HG03095 (cell line): ENCODE measurements around the gene HAAO.

Experiments
- ATAC-seq: cut with Tn5 transposase; IDR thresholded peaks from one replicate; pipeline ENCODE4 v1.9.1; 2021; ENCODE audit warnings: moderate library complexity; ENCODE audit not compliant: unreplicated experiment

Gene HAAO

DNA sequence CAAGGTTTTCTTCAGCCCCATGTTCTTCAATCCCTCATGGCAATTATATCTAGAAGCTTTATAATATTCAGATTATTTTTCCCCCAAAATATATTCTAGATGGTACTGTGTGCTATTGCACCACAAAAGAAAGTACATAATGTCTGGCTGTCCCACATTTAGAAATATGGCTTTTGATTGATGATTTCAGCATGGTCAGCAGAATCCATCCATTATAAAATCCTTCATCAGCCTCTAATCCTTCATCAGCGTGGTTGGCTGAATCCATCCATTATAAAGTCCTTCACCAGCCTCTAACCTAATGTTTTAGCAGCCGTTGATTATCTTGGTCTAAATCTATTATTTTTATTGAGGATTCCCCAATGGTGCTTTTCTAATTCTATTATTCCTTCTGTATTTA lies 23.3 kb upstream of the HAAO start:
- no peak for ATAC-seq

DNA sequence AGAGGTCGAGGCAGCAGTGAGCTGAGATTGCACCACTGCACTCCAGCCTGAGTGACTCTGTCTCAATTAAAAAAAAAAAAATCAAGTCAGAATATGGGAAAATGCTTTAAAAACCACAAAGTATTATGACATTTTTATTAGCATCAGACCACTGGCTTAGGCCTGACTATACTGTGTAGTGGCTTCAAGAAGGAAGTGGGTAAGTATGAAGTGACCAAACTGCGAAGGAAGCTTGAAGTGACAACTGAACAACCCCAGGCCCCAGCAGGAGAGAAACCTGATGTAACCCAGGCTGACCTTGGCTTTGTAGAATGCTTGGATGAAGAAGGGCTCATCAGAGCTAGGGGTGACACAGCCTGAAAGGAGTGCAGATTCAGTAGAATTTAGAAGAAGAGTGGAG lies 21.4 kb upstream of the HAAO start:
- no peak for ATAC-seq

DNA sequence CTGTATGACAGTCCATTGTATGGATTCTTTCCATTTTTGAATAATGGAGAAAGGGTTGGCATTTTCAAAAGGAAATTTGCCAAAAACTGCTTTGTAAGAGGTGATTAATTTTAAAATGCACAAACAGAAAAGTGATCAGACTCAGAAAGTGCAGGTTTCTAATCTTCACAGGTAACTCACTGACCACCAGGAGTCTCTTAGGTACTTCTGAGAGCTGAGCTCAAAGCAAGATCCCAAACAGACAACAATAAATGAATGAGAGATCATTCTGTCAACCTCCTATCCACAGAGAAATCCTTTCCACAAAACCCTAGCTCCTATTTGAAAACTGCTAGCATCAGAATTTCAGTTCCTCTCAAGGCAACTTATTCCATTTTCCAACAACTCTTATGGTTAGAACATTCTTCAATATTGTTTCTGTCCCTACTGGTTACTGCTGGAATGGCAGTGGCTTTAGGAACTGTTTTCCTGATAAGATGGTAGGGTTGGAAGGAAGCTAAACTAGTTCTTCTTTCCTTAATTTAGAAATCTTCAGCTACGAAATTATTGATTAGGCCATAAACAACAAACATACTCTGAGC lies 20.6 kb upstream of the HAAO start:
- ATAC-seq = no peak

DNA sequence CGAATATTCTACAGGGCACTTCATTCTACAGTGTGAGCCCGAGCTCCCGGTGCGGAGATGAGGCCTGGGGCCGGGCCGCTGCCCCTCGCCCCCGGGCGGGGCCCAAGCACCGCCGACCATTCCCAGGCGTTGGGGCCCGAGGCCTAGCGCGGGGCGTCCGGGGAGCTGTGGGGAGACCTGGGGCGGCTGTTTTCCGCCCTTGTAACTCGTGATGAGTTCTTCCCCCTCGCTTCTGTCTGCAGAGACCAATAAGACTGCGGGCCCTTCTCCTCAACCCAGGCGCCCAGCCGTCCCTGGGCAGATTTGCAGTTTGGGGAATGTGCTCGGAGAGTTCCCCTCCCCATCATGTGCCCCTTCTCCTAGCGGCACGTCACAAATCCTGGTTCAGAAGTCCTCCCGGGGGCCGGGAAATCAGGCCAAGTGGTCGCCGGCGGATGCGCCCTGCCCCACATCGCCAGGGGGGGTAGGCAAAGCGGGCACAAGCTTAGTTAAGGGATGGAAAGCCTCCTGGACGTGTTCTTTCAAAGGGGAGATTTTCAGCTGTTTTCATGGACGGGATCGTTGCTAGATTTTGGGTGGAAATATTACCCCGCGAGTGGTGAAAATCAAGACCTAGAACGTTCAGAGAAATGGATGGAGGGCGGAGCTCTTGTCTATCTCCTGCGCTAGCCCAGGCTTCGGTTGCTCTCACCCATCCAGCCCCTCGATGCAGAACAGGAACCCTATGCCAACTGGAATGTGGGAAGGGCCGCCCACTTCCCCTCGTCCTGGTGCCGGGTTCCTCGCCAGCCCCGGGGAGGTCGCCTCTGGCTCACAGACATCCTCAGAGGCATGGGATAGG lies 18.8 kb upstream of the HAAO start:
- ATAC-seq = peak; percentile 5

DNA sequence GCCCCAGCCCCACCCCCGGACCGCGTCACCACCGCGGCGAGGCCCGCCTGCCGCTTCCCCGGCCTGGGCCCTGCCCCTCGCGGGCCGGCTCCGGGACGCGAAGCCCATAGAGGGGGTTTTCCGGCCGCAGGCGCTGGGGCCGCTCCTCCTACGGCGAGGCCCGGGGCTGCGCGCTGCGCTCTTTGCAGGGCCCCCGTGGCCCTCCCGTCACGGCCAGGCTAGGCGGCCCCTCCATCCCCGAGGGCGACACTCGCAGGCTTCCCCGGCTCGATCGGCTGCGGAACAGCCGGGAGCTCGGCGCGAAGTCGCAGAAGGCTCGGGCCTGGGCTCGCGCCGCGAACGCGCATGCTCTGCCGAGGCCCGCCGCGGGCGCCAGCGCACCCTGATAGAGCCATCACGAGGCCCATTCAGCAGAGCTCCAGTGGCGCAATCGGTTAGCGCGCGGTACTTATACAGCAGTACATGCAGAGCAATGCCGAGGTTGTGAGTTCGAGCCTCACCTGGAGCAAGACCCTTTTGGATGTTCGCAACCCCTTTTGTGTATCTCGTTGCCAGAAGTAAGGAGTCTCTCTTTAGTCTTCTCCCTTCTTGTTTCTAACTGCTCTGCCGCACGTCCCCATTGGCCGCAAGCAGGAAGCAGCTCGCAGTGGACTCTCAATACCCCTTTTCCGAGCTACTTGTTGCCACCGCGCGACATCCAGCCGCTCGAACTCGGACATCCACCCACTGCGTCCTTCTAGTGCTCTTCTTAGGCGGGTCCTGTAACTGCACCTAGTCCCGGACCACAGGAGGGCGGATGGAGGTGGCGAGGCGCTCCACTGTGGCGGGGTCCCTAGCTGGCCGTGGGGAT lies 18.0 kb upstream of the HAAO start:
- ATAC-seq = peak; percentile 70

DNA sequence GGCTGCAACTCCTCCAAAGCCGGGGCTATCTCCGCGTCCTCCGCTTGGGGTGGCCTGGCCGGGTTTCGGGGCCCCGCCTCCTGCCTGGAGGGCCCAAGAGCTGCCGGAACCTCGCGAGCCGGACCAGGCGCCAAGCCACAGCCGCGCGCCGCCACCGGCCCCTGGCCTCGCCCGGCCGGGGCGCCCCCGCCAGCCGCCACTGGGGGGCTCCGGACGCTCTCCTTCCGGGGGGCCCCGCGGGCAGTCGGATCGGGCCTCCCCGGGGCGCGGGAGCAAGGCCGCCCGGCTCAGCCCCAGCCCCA lies 17.4 kb upstream of the HAAO start:
- no peak for ATAC-seq

DNA sequence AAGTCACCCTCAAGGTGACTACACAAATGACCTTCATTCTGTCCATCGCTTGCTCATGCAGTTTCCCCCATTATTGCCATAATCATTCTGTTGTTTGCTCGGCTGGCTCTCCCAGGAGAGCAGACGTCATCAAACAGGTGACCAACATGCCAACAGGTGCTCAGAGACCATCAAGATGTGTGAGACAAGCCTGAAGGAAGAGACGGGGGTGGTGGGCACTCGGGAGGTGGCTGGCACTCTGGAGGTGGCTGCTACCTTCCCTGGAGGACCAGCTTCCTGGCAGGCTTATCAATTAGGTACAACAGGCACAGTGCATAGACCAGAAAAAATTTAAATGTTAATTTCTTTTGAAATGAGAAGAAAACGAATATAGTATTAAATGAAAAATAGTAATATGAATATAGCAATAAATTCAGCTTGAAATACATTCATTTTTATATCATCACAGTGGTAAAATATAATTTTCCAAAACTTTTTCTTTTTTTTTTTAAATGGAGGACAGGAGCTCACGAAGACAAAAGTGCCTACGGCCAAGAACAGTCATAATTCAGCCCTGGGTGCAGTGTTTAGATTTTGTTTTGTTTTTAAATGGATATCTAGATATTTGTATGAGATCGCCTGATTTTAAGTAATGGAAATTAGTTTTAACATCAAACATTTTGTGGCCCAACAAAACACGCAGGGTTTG lies 16.9 kb upstream of the HAAO start:
- ATAC-seq = no peak

DNA sequence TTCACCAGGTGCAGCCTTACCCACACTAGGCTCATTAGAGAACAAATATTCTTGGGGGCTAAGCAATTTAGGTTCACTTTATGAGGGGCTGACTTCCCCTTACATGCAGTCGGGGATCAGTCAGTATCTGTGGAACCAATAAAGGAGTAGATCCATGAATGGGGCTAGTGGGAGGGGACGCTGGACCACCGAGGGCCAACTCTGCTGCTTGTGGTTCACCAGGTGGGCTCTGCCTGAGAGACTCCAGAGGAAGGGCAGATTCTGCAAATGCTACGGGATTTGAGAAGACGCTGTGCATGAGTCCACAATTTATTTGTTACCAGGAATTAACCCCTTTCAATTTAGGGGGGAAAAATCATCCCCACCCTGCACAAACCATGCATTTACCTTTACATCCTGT lies 15.9 kb upstream of the HAAO start:
- no peak for ATAC-seq

DNA sequence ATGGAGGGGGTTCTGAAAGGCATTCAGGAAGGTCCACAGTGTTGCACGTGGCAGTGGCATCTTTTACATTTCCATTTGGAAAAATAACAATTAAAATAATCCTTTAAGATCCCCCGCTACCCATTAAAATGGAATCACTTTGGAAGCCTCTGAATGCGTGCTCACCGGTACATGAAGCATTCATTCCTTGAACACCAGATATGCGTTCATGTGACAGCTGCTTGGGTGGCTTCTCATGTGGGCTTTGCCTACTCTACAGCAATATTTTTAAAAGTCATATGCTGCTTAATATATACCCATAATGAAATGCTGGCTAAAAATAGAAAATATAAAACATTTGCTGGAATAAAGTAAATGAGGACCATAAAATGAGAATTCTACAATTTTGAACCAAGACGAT lies 14.4 kb upstream of the HAAO start:
- no peak for ATAC-seq

DNA sequence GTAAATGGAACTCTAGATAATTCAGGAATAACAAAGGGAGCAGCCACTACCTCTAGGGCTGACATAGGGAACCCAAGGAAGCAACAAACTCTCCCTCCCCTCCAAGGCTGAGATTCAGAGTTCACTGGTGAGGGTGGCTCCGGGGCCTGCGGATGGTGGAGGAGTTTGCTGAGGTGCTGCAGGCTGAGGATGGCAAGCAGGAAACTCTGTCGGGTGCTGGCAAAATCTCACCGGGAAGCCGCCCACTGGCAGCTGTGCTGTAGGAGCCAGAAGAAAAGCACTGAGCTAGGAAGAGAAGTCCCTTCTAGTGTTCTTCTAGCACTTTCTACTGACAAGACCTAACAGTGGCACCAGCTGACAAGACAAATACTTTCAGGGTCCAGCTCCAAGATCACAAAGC lies 12.5 kb upstream of the HAAO start:
- ATAC-seq = no peak

DNA sequence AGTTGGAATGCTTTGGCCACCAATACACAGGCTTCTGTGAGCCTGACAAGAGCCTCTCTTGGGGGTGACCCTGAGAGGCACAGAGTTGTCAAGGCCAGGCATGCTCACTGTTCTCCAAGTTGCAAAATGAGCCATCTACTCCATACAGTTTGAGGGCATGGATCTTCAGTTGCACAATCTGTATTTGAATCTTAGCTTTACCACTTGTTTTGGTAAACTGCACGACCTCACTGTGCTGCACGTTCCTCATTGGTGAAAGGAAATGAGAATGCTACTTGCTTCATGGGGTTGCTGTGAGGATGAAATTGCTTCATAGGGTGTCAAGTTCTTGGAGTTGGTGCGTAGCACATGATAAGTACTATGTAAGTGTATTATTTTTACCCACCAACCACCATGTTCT lies 12.0 kb upstream of the HAAO start:
- ATAC-seq = no peak

DNA sequence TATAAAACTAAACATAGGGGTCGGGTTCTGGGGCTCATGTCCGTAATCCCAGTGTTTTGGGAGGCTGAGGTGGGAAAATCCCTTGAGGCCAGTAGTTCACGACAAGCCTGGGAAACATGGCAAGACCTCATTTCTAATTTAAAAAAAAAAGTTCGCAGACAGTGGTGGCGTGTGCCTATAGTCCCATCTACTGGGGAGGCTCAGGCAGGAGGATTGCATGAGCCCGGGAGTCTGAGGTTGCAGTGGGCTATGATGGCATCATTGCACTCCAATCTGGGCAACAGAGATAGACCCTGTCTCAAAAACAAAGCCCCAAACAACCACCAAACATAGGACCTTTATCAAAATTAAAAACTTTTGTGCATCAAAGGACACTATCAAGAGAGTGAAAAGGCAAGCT lies 9.8 kb upstream of the HAAO start:
- ATAC-seq = no peak

DNA sequence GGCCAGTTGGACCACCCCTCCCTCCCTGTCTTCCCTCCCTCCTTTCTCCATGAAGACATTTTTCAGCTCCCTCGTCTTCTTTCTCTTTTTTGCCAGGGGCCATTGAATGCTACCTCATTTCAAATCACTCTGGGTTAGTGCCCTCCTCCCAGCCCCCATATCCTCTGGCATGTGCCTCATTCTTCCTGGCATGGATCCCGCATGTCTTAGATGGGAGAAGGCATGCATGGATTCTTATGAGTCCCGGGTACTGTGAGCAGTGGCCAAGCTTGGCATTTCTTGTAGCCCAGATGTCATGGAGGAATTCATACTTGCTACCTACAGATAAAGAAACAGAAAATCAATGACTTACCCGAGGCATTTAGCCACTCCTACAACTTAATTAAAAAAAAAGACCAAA lies 9.0 kb upstream of the HAAO start:
- ATAC-seq = no peak

DNA sequence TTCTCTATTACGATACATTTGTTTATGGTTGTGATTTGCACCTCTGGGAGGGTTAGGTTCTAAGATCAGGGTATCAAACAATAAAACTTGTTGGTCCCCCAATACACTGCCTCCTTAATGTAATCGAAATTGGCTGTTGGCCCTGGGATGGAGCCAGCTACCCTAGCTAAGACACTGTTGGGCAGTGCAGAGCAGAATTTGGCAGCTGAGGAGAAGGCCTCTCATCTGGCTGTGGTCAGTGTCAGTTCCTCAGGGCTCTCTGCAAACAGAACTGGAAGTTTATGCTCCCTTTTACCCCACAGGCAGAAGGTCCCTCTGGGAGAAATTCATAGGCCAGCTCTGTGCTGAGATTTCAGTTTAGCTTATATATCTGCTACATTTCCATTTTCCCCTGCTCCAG lies 8.6 kb upstream of the HAAO start:
- no peak for ATAC-seq

DNA sequence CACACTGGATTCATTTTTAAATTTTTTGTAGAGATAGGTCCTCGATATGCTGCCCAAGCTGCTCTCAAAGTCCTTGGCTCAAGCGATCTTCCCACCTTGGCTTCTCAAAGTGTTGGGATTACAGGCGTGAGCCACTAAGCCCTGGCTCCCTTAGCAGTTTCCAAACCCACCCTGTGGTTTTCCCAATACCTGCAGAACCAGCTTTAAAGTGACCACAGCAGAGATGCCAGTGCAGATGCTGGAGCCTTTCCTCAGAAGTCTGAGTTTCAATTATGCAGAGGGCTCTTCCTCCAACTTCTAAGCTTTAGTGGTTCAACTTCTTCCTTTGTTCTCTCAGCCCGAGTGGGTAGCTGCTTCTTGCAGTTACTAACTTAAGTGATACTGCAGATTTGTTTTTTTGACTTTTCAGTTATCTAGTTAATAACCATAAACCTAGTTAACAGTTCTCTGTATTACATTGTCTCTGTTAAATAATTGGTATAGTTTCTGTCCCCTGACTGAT lies 8.1 kb upstream of the HAAO start:
- no peak for ATAC-seq

DNA sequence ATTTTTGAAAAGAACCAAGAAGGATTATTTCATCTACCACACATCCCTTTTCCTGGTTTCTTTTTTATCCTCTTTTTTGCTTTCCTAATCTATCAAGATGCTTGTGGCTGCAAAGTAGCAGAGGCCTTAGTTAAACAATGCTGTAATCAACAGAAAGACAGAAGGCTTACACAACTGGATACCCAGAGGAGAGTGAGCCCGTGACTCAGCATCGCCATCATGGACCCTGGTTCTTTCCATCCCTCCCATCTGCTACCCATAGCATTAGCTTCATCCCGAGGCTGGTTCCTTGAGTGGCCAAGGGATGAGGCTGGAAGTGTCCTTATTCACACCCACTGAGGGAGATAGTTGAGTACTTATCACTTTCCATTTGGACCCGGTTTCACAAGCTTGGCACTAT lies 7.5 kb upstream of the HAAO start:
- ATAC-seq = no peak

DNA sequence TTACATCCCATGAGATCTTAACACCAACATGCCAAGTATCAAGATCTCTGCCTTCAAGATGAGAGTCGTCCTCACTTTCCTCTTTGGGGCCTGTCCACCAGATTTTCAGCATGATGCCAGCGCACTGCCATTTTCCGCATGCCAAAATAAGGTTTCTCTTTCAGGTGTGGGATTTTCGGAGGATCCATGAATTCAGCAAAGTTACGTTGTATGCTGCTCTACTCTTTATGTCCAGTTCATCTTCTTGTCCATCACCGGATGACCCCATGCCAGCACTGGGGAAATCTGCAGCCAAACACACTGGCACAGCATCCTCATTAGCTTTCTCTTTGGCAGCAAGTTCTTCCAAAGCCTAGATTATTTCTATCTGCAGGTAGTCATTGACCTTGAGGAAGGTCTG lies 4.9 kb upstream of the HAAO start:
- no peak for ATAC-seq

DNA sequence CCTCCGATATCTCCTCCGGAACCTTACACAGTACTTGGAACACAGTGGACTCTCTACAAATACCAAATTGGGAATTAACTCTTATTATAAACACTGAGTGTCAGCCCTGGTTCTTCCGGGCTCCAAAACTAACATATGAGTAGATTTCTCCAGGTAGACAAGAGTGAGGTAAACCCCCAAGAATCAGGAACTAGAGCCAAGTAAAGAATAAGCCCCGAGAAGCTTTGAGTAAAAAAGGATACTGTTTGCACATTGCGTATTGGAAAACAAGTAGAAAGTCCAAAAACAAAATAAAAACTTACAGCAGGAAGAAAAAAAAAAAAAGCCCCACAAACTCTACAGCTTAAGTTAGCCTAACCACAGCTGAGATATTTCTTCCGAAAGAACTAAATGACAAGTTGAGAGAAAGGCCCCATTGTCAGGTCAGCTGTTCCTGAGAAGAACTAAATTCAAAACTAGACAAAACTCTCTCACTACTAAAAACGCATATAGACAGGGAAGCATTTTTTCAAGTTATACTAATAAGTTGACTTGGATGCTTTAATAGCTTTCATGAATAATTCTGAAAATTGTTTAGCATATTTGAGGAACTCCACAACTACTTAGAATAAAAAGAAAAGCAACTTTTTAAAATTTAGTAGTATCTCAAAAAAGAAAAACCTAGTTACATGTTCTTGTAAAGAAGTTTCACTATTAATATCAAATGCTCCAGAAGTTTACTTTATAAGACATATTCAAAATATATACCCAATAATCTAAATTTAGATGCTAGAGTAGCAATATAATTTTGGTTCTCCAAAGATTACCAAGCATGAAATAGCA lies 4.3 kb upstream of the HAAO start:
- ATAC-seq = peak; percentile 41

DNA sequence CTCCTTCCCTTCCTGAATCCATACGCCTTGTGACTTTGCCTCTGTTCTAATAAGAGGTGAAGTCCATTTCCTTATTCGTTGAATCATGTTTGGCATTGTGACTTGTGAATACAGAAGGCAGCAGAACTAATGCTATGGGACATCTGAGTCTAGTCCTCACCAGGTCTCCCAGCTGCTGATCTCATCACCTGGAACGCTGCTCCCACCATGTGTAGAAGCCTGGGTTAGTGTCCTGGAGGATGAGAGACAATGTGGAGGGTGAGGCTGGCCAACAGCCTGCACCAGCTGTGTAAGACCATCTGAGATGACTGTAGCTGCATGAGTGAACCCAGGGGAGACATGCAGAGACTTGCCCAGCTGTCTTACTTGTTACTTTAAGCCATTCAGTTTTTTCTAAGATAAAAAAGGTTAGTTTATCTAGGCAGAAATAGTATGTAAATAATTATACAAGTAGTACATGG lies 3.5 kb upstream of the HAAO start:
- ATAC-seq = peak; percentile 35

DNA sequence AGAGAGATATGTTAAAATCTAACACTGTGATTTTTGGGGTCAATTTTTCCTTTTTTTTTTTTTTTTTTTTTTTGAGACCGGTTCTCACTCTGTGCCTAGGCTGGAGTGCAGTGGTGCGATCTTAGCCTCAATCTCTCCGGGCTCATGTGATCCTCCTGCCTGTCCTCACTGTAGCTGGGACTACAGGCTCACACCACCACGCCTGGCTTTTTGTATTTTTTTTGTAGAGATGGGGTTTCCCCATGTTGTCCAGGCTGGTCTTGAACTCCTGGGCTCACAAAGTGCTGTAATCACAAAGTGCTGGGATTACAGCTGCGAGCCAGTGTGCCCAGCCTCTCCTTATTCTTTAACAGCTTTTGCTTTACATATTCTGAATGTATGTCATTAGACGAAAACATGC lies 2.9 kb upstream of the HAAO start:
- ATAC-seq = no peak
